ENCODE measurements around the gene GNAQ.

The GNAQ gene

GRCh38 chr9:77938163-77938562 lies 93.4 kb downstream of the GNAQ start:
- no peak for DNase-seq

GRCh38 chr9:77935974-77936373 lies 95.6 kb downstream of the GNAQ start:
- DNase-seq, result peak; percentile 73 to 74

- DNase-seq, result peak; percentile 76 to 87
Observed at GRCh38 chr9:77935211-77935610, 96.4 kb downstream of the GNAQ start.

GRCh38 chr9:77933976-77934375 lies 97.6 kb downstream of the GNAQ start:
- DNase-seq, result no peak

- DNase-seq, result no peak
Observed at GRCh38 chr9:77933019-77933418, 98.6 kb downstream of the GNAQ start.

- no peak for DNase-seq
Observed at GRCh38 chr9:77929942-77930341, 101.7 kb downstream of the GNAQ start.

GRCh38 chr9:77927265-77927664 lies 104.3 kb downstream of the GNAQ start:
- DNase-seq, result no peak

GRCh38 chr9:77926371-77926878 lies 105.2 kb downstream of the GNAQ start:
- DNase-seq, result no peak

GRCh38 chr9:77922591-77922990 lies 109.0 kb downstream of the GNAQ start:
- no peak for DNase-seq

GRCh38 chr9:77917800-77918199 lies 113.8 kb downstream of the GNAQ start:
- DNase-seq, result no peak

GRCh38 chr9:77916820-77917219 lies 114.8 kb downstream of the GNAQ start:
- DNase-seq, result no peak

- DNase-seq, result peak in 1 of 2 donors; percentile 45
Observed at GRCh38 chr9:77916410-77916819, 115.2 kb downstream of the GNAQ start.

GRCh38 chr9:77915744-77916143 lies 115.9 kb downstream of the GNAQ start:
- DNase-seq, result no peak

- DNase-seq, result peak; percentile 58 to 73
Observed at GRCh38 chr9:77912895-77913693, 118.5 kb downstream of the GNAQ start.

GRCh38 chr9:77911928-77912327 lies 119.7 kb downstream of the GNAQ start:
- DNase-seq, result no peak

- peak in 1 of 2 donors; percentile 26 for DNase-seq
Observed at GRCh38 chr9:77910194-77910621, 121.4 kb downstream of the GNAQ start.

- no peak for DNase-seq
Observed at GRCh38 chr9:77909306-77909705, 122.3 kb downstream of the GNAQ start.

- DNase-seq, result no peak
Observed at GRCh38 chr9:77908293-77908692, 123.3 kb downstream of the GNAQ start.

GRCh38 chr9:77907585-77907984 lies 124.0 kb downstream of the GNAQ start:
- DNase-seq, result no peak

GRCh38 chr9:77906991-77907390 lies 124.6 kb downstream of the GNAQ start:
- no peak for DNase-seq

GRCh38 chr9:77903666-77904285 lies 127.8 kb downstream of the GNAQ start:
- no peak for DNase-seq

- DNase-seq, result no peak
Observed at GRCh38 chr9:77901771-77902170, 129.8 kb downstream of the GNAQ start.

- no peak for DNase-seq
Observed at GRCh38 chr9:77901018-77901417, 130.6 kb downstream of the GNAQ start.

GRCh38 chr9:77899679-77900354 lies 131.8 kb downstream of the GNAQ start:
- DNase-seq, result no peak

All from inflammatory macrophage treated with lipopolysaccharide for 1 hour (primary cell).